Fibroblast of mammary gland (primary cell): Measurements from ENCODE around the gene CDH3.

Experiments
- DNase-seq: peaks from one replicate; pipeline ENCODE4 v3.0.0-alpha.2; 2010; ENCODE audit warnings: low read depth
- H3K4me3 ChIP-seq: 2 replicates; pipeline ENCODE4 v1.5.1; 2011; ENCODE audit warnings: low read depth, mild to moderate bottlenecking, low read length, moderate library complexity; ENCODE audit not compliant: control insufficient read depth
- TF ChIP-seq, protein P1 (sequence below): conservative IDR thresholded peaks from 2 replicates; pipeline ENCODE4 v1.5.1; 2011; ENCODE audit warnings: low read depth, low read length, inconsistent platforms; ENCODE audit not compliant: control insufficient read depth, insufficient read depth

CDH3 gene

DNA sequence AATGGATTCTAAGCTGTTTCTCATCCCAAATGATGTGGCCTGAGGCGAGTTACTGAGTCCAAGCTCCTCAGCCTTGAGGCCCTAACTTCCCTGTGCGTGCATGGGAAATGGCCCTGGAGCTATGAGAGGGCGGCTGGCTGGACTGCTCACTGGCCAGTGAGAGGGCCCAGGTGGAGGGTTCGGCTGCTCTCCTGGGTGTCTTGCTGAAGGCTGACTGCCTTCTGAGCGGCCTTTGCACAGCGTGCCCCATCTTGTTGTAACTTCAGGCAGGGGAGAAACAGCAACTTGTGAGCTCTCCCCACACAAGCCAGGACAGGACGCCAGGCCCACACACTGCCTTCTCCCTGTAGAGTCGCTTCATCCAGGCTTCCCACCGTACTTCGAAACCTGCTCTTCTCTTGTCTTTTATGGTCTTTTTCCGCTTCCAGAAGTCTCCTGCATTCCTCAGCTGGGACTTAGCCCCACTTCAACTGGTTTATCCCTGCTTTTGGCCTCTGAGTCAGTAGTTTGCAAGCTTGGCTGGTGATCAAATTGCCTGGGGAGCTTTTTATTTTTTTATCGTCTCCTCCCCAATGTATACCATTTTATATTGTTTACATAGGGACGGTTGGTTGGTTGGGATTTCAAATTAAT, 13.3 kb downstream of the CDH3 start:
- TF ChIP-seq, protein P1, sequence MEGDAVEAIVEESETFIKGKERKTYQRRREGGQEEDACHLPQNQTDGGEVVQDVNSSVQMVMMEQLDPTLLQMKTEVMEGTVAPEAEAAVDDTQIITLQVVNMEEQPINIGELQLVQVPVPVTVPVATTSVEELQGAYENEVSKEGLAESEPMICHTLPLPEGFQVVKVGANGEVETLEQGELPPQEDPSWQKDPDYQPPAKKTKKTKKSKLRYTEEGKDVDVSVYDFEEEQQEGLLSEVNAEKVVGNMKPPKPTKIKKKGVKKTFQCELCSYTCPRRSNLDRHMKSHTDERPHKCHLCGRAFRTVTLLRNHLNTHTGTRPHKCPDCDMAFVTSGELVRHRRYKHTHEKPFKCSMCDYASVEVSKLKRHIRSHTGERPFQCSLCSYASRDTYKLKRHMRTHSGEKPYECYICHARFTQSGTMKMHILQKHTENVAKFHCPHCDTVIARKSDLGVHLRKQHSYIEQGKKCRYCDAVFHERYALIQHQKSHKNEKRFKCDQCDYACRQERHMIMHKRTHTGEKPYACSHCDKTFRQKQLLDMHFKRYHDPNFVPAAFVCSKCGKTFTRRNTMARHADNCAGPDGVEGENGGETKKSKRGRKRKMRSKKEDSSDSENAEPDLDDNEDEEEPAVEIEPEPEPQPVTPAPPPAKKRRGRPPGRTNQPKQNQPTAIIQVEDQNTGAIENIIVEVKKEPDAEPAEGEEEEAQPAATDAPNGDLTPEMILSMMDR = no peak
- H3K4me3 ChIP-seq = no peak overlapping the region
- peak; percentile 50 for DNase-seq

DNA sequence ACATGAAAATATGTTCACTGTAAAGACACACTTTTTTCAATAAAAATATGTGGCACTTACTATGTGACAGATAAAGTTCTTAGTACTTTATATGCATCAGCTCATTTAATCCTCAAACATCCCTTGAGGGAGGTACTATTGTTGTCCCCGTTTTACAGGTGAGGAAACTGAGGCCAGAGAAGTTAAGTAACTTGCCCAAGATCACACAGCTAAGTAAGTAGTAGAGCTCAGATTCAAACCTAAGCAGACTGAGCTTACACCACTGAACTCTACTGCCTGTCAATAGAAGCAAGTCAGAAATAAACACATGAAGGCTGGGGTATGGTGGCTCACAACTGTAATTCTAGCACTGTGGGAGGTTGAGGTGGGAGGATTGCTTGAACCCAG, 13.9 kb downstream of the CDH3 start:
- H3K4me3 ChIP-seq = no peak overlapping the region
- TF ChIP-seq, protein P1 = no peak
- DNase-seq = no peak

DNA sequence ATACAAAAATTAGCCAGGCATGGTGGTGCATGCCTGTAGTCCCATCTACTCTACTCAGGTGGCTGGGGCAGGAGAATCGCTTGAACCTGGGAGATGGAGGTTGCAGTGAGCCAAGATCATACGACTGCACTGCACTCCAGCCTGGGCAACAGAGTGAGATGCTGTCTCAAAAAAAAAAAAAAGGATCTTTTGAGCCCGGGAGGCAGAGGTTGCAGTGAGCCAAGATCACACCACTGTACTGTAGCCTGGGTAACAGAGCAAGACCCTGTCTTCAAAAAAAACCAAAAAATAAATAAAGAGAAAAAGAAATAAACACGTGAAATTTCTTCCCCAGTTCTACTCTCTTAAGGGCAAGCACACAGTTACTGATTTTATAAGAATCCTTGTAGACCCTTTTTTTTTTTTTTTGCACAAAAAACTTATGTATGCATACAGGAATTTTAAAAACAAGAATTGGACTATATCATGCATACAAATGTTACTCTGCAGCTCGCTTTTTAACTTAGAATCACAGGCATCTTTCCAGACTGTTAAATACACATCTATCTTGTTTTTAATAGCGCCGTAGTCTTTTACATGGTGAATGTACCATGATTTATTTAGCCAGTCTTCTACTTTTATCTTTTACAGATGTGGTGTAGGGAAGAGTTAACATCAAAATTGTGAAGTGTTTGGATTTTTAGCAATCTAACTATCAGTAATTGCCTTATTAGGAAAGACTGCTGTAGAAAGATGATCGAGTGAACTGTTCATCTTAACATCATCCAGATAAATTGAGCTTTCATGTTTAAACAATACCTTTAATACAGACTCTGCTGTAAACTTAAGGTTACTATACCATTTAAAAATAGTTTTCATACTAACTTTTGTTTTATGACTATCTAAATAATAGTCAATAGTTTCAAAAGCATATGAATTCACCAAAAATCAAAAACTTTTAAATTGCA, 14.6 kb downstream of the CDH3 start:
- TF ChIP-seq, protein P1 = no peak
- DNase-seq = no peak
- no peak overlapping the region for H3K4me3 ChIP-seq

DNA sequence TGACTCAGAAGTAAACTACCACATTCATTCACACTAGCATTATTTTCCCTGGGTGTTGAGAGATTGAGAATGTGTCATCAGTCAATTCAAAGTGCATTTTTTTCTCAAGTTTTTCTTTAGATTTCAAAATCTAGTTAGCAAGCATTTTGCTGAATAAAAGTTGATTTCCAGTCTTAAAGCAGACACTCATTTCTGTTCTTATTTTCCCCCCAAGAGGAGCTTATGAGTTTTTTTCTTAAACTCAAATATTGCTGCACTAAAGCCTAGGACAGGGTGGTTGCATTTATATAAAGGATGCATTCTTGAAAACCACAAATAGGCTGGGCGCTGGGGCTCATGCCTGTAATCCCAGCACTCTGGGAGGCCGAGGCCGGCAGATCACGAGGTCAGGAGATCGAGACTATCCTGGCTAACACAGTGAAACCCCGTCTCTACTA, 15.3 kb downstream of the CDH3 start:
- peak; percentile 37 for DNase-seq
- no peak overlapping the region for H3K4me3 ChIP-seq
- TF ChIP-seq, protein P1 = no peak

DNA sequence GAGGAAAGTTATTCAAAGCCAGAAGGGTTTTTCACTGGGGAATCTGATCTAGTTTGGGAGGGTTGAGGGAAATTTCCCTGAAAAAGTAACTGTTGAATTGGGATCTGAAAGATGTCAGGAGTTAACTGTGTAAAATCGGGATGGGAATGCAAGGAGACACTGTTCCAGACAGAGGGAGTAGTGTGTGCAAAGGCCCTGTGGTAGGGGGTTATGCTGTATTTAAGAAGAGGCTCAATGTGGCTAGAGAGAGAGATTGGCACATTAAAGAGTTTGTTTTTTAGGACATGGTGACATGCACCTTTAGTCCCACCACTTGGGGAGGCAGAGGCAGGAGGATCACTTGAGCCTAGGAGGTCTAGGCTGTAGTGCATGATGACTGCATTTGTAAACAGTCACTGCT, 16.9 kb downstream of the CDH3 start:
- TF ChIP-seq, protein P1 = no peak
- DNase-seq = no peak
- H3K4me3 ChIP-seq = no peak overlapping the region

DNA sequence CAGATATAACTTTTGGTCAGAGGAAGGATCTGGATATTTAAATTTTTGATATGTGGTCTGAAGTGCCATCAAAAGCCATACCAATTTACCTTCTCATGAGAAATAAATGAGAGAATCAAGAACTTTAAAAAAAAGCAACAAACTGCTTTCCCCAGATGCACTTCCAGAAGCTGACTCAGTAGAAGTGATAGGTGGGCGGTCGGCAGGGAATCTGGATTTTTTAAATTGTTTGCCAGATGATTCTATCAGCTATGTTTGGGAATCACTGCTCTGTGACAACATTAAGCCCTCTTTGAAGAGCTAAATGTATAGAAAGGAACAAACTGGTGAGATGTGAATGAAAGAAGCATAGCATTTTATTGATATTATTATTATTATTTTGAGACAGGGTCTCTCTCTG, 19.2 kb downstream of the CDH3 start:
- TF ChIP-seq, protein P1 = no peak
- DNase-seq = peak; percentile 29
- no peak overlapping the region for H3K4me3 ChIP-seq
